ENCODE measurements around the gene SERPINA3. TPM values are rescaled to one million over a fixed set of nuclear protein-coding genes. Genes with fewer than 3 reads are reported as not detected.

SERPINA3 gene
- total RNA-seq, 1 donor from 2014 or later, result 1.3 TPM

DNA sequence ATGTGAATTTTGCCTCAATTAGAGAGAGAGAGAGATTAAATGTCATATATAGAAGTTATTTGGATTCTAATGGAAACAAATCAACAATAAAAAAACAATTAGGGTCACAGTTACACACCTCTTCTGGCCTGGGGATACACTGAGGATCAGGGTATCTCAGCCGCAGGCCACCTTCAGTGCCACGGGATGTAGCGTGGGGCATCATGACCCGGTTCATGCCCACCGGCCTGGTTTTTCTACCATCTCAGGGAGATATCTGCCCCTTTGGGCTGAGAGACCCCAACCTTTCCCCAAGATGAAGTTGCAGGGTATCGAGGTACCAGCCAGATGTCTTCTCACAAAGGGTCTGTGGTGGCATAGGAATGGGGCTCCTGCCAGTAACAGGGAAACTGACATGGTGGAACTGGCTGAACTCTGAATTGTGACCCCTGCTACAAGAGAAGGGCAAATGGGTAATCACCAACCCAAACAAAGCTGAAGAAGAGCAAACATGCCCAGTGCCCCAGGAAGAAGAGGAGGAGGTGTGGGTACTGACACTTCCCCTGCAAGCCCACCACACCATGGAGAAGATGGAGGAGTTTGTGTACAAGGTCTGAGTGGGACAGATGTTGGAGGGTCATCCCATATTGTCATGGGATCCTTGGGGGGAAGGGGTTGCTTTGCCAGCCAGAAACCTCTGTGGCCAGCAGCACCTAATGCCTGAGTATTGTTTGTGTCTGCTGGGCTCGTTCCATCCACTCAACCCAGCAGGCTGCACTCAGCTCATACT lies 19.5 kb downstream of the SERPINA3 start:
- peaks cover 4% of the 10 kb centered on the region for H3K27me3 ChIP-seq (ENCODE audit: insufficient read depth, low read length)
- no peak overlapping the region for H3K27ac ChIP-seq (ENCODE audit: low read depth, low read length)
- no peak overlapping the region for H3K4me2 ChIP-seq (ENCODE audit: low read length)
- H3K4me1 Mint-ChIP-seq (ENCODE audit: low read depth, unreplicated experiment), result peaks cover 4% of the 10 kb centered on the region
- H3K36me3 Mint-ChIP-seq (ENCODE audit: low read depth, unreplicated experiment), result peaks cover 2% of the 10 kb centered on the region
- H3K27ac Mint-ChIP-seq (ENCODE audit: unreplicated experiment), result no peak overlapping the region
- no peaks in the 10 kb centered on the region for H3K9me3 ChIP-seq (ENCODE audit: insufficient read depth, low read depth, low read length)
- no peak for FAIRE-seq
- no peaks in the 10 kb centered on the region for H3K79me2 ChIP-seq (ENCODE audit: insufficient read depth, low read length)
- H3K36me3 ChIP-seq (ENCODE audit: insufficient read depth, low read length), result no peaks in the 10 kb centered on the region
- no peak overlapping the region for H3K4me3 Mint-ChIP-seq (ENCODE audit: unreplicated experiment)
- H3K4me1 ChIP-seq (ENCODE audit: insufficient read depth, low read length), result no peaks in the 10 kb centered on the region
- H4K20me1 ChIP-seq (ENCODE audit: insufficient read depth, low read length), result no peaks in the 10 kb centered on the region
- H3K4me3 ChIP-seq (ENCODE audit: insufficient read depth, low read depth, low read length), result no peak overlapping the region
- no peak overlapping the region for H2AFZ ChIP-seq (ENCODE audit: low read depth, low read length)
- DNase-seq (ENCODE audit: low read depth), result no peak
- H3K9ac ChIP-seq (ENCODE audit: low read length), result no peak overlapping the region
- H3K9me3 Mint-ChIP-seq (ENCODE audit: unreplicated experiment), result peaks cover 8% of the 10 kb centered on the region
- no peak for TF ChIP-seq CTCF (IDR thresholded peaks at IDR 0.05; ENCODE audit: insufficient read depth, low read depth, low read length)
- no peak for TF ChIP-seq EZH2 (IDR thresholded peaks at IDR 0.05; ENCODE audit: insufficient read depth, low read length)
- peaks cover 35% of the 10 kb centered on the region for H3K27me3 Mint-ChIP-seq (ENCODE audit: low read depth, unreplicated experiment)

DNA sequence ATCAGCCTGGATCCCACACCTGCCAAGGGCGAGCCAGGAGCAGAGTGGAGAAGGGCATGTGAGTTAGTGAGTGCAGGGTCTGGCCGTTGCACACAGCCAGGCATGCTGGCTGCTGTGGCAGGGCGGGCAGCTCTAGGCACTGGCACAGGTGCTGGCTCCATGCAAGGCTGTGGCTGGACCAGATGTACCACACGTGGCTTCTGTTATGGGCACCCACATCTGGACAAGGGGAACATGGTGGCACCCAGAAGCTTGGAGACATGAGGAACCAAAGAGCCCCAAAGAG lies 20.1 kb downstream of the SERPINA3 start:
- H3K36me3 ChIP-seq (ENCODE audit: insufficient read depth, low read length), result no peaks in the 10 kb centered on the region
- H3K4me3 Mint-ChIP-seq (ENCODE audit: unreplicated experiment), result no peak overlapping the region
- peaks cover 4% of the 10 kb centered on the region for H3K27me3 ChIP-seq (ENCODE audit: insufficient read depth, low read length)
- FAIRE-seq (no peak), DNase-seq (ENCODE audit: low read depth) (no peak)
- H3K27ac ChIP-seq (ENCODE audit: low read depth, low read length), result no peak overlapping the region
- no peak overlapping the region for H3K27ac Mint-ChIP-seq (ENCODE audit: unreplicated experiment)
- no peak overlapping the region for H3K4me3 ChIP-seq (ENCODE audit: insufficient read depth, low read depth, low read length)
- no peak overlapping the region for H3K9ac ChIP-seq (ENCODE audit: low read length)
- H4K20me1 ChIP-seq (ENCODE audit: insufficient read depth, low read length), result no peaks in the 10 kb centered on the region
- H3K4me1 Mint-ChIP-seq (ENCODE audit: low read depth, unreplicated experiment), result peaks cover 4% of the 10 kb centered on the region
- peaks cover 2% of the 10 kb centered on the region for H3K36me3 Mint-ChIP-seq (ENCODE audit: low read depth, unreplicated experiment)
- no peaks in the 10 kb centered on the region for H3K4me1 ChIP-seq (ENCODE audit: insufficient read depth, low read length)
- peaks cover 31% of the 10 kb centered on the region for H3K27me3 Mint-ChIP-seq (ENCODE audit: low read depth, unreplicated experiment)
- H3K9me3 ChIP-seq (ENCODE audit: insufficient read depth, low read depth, low read length), result no peaks in the 10 kb centered on the region
- H3K9me3 Mint-ChIP-seq (ENCODE audit: unreplicated experiment), result peaks cover 8% of the 10 kb centered on the region
- H3K4me2 ChIP-seq (ENCODE audit: low read length), result no peak overlapping the region
- TF ChIP-seq EZH2 (IDR thresholded peaks at IDR 0.05; ENCODE audit: insufficient read depth, low read length), result no peak
- no peak for TF ChIP-seq CTCF (IDR thresholded peaks at IDR 0.05; ENCODE audit: insufficient read depth, low read depth, low read length)
- H2AFZ ChIP-seq (ENCODE audit: low read depth, low read length), result no peak overlapping the region
- no peaks in the 10 kb centered on the region for H3K79me2 ChIP-seq (ENCODE audit: insufficient read depth, low read length)

DNA sequence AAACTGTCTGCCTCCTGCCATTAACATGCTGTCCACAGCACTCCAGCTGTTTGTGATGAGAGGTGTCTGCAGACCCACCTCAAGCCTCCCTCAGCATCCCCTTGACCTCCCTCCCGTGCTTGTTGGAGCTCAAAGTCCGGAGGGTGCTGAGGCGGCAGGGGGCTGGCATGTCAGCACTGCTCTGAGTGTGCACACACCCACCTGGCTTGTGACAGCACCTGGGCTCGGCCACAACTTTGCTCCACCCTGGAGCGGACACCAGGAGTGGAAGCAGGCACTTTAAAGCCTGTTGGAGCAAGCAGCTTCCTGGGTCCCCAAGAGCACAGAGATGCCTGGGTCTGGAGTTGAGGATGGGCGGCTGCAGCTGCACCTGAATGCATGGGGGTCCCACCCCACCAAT lies 20.9 kb downstream of the SERPINA3 start:
- no peak overlapping the region for H3K27ac Mint-ChIP-seq (ENCODE audit: unreplicated experiment)
- Histone ChIP-seq H3K9ac (ENCODE audit: low read length) (no peak overlapping the region), H3K27ac (ENCODE audit: low read depth, low read length) (no peak overlapping the region), H2AFZ (ENCODE audit: low read depth, low read length) (no peak overlapping the region), H3K4me1 (ENCODE audit: insufficient read depth, low read length) (no peaks in the 10 kb centered on the region), H3K36me3 (ENCODE audit: insufficient read depth, low read length) (no peaks in the 10 kb centered on the region), H4K20me1 (ENCODE audit: insufficient read depth, low read length) (no peaks in the 10 kb centered on the region), H3K9me3 (ENCODE audit: insufficient read depth, low read depth, low read length) (no peaks in the 10 kb centered on the region), H3K4me2 (ENCODE audit: low read length) (no peak overlapping the region), H3K4me3 (ENCODE audit: insufficient read depth, low read depth, low read length) (no peak overlapping the region), H3K27me3 (ENCODE audit: insufficient read depth, low read length) (peaks cover 4% of the 10 kb centered on the region), H3K79me2 (ENCODE audit: insufficient read depth, low read length) (no peaks in the 10 kb centered on the region)
- no peak overlapping the region for H3K4me3 Mint-ChIP-seq (ENCODE audit: unreplicated experiment)
- peaks cover 30% of the 10 kb centered on the region for H3K27me3 Mint-ChIP-seq (ENCODE audit: low read depth, unreplicated experiment)
- H3K9me3 Mint-ChIP-seq (ENCODE audit: unreplicated experiment), result peaks cover 8% of the 10 kb centered on the region
- no peak for TF ChIP-seq EZH2 (IDR thresholded peaks at IDR 0.05; ENCODE audit: insufficient read depth, low read length)
- TF ChIP-seq CTCF (IDR thresholded peaks at IDR 0.05; ENCODE audit: insufficient read depth, low read depth, low read length), result no peak
- H3K4me1 Mint-ChIP-seq (ENCODE audit: low read depth, unreplicated experiment), result peaks cover 4% of the 10 kb centered on the region
- DNase-seq (ENCODE audit: low read depth), result no peak
- H3K36me3 Mint-ChIP-seq (ENCODE audit: low read depth, unreplicated experiment), result peaks cover 2% of the 10 kb centered on the region
- no peak for FAIRE-seq
